COLO668 (cell line): ENCODE measurements around the gene ZIC4.

Experiments used
- DNase-seq: peaks from one replicate; lab custom pipeline; 2025; ENCODE audit not compliant: unreplicated experiment; lab: John Stamatoyannopoulos, UW

ZIC4 gene

DNA sequence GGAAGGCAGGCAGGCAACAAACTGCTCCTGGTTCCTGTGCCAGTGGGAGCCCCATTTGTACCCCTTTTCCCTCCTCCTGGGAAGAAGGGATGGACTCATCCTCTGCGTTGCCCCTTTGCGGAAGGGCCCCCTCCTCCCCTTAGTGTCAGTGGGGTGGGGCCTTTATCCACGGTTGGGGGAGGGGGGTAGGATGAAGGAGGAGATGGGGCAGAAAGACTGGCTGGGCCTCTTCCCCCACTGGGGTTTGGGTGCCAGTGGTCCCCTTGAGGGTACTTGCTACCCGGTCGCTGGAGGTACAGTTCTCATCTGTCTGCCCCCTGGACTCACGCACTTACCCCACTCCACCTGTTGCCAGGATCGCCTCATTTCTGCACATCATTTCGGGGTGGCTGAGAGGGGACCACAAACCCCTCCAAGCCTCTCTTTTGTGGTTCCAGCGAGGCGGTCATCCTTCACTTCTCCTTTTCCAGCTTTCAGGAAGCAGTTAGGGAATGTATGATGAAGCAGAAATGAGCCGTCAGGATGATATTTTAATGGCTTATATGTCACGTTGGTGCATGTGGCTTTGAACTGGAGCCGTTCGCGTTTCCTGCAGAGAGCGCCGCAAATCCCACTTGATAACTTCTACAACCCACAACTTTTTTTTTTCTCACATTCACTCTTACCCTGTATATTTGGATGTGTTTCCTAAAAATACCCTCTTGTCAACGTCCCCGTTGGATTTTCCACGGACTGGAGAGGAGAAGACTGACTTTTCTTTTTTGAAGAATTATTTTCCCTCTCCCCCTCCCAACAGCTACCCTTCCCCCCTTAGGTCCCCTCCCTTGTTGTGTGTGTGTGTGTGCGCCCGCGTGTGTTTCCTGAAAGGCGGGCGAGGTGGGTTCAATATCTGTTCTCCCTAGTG is at the start of gene ZIC4:
Gene ZIC4 (minus strand): TSS at position 516 of the 904 bp plus-strand sequence. CDS start 3,746 bp downstream, outside the sequence.
- DNase-seq: no peak

DNA sequence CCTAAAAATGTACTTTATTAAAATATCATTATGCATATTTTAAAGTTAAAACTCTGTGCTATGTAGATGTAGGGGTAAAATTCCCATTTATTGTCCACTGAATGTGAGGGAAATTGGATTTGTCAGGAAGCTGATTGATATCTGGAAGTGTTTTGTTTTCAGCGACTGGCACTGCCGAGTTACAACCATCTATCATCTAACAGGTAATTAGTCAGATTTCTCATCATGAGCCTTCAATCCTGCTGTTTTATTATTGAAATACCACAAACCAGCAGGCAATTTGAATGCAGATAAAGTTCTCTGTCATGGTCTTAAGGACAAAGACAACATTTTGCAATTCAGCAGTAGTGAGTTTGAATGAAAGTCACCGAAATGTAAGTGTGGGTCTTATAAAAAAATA is 43.3 kb upstream of the ZIC4 start:
- no peak for DNase-seq

DNA sequence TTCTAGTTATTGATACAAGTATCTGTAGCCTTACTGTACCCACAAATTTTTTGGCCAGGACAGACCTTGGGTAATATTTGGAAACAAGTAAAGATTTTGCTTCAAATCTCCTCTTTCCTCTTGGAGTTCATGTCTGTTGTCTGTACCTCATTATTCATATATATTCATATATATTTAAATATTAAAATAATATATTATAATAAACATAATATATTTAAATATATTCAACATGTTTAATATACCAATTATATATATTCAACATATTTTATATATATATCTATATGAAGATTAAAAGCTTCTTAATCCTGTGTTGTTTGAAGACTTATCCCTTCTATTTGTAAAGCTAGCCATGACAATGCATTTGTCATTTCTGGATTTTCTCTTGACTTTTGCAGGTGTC is 40.9 kb upstream of the ZIC4 start:
- no peak for DNase-seq

DNA sequence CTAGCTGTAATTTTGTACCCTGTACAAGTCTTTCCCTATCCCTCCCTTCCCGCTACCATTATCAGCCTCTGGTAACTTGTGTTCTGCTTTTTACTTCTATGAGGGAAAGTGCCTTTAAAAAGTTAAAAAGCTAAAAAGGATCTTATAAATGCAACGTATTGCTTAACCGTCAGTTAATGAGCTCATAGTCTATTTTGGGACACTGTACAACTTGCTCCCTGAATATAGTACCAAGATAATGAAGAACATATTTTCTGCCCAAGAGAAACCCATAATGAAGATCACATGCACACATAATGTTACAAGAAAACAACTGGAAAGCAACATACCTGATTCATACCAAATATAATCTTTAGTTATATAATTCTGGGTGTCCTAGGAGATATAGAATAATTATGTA is 25.4 kb upstream of the ZIC4 start:
- DNase-seq: no peak

DNA sequence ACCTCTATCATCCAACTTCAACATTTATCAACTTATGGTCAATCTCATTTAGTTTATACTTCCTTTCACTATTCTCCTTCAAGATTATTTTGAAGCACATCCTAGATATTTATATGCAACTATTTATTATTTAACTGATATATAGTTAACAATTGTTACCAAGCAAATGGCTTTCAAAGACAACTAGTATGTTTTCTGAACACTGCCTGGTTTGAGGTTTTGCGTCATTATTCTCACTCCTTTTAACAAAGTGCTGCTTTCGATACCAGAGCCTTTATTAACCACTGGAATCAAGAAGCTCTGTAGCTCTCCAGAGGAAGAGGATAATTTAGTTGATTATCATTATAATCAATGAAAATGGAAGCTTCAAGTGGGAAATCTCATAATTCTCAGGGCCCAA is 22.4 kb upstream of the ZIC4 start:
- no peak for DNase-seq

DNA sequence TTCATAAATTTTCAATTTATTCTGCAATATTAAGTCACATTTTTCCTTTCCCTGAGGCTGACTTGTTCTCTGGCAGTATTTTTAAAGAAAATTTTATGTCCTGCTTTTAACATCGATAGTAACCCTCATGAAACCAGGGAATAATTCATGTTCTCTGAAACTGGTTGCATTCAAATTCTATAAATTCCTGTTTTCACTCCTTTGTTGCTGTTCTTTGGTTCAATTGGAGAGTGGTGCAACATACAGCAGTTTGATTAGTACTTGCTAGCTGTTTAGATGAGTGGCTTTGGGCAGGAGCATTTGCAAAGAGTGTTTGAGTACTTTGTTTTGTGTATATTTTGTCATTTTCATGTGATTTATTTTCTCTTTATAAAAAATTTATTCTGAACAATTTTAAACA is 22.0 kb upstream of the ZIC4 start:
- no peak for DNase-seq

DNA sequence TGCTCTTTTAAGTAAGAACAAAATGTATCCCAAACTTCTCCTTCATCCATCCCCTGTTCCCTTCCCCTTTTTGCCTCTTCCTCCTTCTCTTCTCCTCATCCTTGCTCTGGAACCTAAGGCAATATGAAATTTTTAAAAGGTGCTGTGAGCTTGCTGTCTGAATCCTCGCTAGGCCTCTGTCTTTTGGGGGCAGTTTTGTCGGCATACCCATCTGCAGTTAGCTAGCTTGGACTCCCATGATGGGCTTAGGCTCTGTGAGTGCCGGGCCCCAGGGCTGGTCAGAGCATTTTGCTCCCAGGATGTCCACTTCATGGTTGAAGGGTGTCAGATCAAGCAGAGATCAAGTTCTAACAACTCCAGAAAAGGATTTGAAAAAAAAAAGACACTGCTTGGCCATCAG is 21.4 kb upstream of the ZIC4 start:
- no peak for DNase-seq

DNA sequence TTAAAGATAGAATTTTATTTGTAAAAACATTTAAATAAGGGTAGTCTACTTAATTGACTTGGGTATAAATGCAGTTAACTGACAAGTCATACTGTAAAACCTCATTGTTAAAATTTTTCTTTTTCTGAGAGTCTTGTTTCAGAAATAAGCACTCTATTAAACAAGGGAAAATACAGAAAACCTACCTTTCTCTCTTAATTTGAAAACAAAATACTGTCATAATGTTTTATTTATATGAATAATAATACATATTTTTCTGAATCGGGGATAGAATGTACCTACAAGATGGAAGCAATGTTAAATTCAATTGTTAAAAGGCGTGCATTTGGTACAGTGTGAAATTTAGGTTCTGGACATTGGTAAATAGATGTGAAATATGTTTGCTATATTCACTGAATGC is 20.6 kb upstream of the ZIC4 start:
- DNase-seq: no peak

DNA sequence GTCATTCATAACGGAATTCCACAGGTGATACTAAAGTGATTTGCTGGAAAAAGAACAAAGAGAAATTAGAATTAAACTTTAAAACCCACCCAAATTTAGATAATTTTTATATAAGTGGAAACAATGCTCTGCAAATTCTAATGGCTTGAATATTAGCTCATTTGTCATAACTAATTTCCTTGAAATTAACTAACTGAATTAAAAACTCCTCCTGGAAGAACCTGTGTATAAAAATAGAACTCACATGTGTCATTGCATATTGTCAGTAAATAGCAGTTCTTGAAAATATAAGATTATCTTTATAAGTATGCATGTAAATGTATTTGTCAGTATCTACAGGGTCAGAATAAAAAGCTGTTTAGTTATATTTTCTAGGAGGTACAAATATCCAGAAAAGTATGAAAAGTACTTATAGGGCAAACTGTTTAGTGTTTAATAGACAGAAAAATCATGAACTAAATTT is 19.1 kb upstream of the ZIC4 start:
- DNase-seq: no peak

DNA sequence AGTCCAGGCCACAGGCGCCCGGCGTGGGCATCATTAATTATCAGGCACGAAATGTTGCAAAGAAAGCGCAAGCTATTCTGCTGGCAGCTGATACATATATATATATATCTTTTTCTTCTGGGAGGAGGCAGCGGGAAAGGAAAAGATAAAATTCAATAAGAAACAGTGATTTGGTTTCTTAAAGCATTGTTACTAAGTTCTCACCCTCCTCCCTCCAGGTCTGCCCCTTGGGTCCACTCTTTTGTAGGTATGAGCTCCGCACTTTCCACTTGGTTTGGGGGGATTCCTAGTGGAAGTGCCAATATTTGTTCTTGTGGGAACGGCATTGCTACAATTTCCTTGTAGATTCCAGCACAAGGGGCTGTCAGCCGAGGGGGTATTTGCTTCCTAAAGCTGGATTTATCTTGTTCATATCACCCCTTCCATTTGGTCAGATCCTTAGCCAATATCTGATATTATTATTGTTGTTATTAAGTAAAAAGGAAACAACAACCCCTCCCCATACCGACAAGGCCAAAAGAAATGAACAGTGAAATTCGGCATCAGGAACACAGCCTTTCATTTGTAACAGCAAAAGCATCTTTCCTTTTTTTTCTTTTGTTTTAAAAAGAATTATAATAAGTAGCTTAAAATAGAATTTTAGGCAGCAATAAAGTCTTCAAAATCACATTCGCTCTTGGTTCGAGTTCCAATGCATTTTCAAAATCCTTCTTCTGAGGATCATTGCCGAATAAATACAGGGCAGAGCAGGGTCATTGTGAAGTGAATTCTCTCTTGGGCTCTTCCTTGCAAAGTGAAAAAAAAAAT is 18.4 kb upstream of the ZIC4 start:
- DNase-seq: no peak

DNA sequence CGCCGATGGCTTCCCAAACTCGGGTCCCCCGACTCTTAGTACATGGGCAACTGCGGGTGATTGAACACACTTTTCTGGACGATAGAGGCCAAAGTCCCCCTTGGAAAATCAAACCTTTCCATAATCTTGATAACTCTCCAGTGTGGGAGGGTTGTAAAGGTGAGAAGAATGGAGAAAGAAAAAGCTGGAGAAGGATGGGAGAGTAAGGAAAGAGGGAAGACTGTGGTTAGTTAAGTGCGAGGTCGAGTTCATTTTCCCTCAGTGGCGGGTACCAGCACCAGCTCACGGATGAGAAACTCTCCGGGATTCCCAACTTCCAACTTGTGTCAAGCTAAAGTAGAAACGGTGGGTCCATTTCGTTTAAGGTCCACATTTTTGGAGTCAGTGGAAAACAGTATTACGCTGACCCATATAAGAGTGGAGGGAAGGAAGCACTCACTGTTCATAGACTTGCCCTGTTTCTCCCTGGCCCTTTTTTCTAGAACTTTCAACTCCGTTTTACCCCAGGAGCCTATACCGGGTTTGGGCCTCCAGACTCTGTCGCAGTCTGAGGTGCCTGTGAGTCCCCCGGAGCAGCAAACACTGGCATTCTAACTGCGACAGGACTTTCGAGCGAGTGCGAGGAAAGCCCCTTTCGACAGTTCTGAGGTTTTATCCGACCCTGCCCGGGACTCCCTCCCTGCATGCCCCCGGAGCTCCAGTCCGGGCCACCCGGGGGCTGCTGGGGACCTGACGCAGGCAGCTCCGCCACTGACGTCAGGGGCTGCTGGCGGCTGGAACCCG is 17.6 kb upstream of the ZIC4 start:
- no peak for DNase-seq

DNA sequence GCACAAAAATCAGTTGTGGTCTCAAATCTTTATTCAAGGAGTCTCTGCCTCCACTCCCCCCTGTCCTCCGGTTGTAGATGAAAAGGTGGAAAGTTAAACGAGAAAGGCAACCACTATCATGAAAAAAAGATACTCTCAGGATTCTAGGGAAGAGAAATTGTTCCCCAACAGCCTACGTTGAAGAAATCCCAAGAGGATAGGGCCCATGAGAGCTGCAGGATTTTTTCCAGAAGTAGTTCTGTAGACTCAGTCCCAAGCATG is 17.1 kb upstream of the ZIC4 start:
- no peak for DNase-seq

DNA sequence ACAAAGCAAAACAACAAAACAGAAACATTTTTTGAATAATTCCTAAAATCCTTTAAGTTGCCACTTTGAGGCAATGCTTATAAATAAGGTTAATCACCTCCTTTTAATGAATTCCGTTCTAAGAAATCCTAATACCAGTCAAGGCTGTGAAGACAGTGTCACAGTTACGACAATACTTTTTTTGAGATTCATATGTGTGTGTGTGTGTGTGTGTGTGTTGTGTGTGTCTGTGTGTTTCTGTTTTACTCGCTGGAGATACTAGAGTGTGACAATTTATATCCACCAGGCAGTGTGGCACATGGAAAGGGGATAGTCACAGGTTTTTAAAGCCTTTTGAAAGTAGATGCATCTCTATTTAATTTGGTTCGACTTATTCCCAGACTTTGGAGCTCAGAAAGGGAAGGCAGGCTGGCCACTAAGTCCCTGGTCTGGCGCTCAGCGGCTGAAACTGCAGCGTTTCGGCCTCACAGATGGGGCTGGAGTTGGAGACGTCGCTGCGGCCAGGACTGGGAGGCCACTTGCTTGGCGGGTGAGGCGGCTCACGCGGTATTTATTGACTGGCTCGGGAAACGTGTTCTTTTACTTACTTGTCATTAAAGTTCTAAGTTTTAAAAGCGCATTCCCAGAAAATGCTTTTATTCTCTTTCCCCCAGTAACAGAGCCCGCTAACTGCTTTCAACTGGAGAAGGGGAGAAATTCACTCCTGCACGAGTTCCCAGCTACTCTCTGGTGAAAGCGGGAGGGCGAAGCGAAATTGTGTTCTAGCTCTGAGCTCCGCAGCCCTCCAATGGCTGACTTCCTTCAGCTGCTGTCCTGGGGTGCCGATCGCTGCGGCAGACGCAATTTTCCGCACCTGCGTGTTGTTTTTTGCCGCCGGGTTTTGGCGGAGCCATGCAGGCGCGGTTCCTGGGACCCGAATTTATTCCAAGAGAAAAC is 16.5 kb upstream of the ZIC4 start:
- no peak for DNase-seq

DNA sequence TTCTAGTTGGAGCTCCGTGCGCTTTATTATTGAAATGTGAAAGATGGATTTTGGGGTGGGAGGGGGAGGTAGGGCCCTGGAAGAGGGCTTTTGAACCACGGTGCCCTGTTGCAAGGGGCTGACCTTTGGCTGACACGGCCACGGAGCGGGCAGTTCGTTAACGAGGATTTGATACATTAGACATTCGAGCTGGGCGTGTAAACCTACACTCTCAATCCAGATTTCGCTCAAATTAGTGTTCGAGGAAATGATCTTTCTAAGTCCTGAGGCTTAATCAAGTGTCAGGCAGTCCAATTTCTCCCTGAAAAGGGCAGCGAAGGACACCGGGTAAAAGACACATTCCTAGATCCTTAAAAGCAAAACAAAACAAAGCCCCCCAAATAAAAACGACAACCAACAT is 15.9 kb upstream of the ZIC4 start:
- DNase-seq: no peak

DNA sequence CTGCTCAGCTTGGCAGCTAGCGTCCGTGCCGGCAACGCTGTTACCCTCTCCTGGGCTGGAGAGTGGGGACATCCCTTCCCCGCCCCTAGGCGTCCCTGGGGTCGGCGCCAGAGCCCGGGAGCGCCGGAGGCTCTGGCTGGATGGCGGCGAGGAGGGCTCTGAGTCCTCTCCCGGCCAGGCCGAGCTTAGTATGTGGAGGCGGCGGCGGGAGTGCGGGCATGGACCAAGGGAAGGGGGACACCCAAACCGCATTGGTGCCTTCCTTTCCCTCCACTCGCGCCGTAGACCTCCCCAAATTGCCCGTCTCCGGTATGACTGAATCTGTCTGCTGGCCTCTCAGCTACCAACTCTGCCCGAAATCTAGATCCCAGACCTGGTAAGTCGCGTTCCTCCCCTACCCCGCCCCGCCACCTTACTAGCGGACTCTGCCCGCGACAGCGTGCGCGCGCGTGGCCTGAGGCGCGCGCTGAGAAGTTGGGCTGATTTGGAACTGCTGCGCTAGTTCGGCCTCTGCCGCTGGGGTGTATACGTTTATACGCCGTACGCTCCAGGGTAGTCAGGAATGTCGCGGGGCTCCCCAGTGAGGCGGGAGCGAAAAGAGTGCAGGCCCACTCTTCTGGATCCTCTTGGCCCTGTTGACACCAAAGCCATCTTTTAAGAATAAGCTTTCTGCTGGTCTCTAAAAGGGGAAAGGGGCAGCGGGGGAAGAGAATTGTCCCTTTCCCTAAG is 15.0 kb upstream of the ZIC4 start:
- no peak for DNase-seq

DNA sequence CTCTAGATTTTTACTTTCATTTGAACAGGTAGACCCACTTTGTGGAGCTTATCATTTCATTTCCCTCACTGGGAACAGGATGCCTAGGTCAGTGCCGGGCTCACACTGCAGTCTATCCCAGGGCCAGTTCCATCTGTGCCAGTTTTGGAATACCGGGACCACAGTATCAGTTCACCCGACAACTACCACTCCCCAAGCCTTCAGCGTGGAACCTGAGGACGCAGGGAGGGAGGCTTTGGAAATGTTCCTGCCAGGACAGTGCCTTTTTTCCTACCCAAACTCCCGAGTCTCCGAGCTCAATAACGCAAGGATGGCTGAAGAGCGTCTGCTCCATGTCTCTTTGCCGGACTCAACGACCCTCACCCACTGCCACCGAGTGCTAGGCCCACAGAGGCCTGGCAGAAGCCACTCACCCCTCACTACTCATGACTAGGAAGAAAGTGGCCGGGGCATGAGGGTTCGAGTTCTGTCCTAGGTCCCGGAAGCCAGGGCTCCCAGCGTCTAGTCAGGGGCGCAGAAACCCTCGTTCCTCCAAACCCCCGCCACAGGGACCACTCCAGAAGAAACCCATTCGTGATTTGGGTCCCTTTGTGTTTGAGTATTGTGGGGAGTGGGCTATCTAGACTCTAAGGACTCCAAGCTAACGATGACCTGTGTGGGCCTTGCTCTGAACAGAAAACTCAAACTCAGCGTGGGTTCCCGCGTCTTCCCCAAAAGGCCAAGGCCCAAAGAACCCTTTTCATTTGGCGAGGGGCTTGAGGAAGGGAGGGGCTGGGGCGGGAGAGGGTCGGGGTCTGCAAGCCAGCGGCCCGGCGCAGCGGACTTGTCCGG is 14.2 kb upstream of the ZIC4 start:
- DNase-seq: no peak

DNA sequence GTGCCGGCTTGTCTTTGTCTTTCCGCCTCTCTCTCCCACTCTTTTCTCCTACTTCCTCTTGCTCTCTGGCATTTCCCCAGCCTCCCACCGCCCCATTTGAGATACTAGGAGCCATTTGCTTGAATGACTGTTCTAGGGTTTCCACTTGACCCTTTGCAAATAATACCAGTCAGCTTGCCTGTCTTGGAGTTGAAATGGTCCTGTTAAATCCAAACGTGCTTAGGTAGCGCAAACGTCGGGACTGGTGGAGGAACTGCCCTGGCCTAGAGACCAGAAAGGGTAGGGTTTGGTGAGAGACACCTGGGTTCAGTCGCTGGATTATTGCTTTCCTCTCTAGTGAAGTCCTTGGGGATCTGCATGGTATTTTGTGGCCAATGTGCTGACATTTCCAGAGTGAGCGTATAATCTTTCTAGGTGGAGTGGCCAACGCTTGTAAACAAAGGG is 13.5 kb upstream of the ZIC4 start:
- DNase-seq: no peak

DNA sequence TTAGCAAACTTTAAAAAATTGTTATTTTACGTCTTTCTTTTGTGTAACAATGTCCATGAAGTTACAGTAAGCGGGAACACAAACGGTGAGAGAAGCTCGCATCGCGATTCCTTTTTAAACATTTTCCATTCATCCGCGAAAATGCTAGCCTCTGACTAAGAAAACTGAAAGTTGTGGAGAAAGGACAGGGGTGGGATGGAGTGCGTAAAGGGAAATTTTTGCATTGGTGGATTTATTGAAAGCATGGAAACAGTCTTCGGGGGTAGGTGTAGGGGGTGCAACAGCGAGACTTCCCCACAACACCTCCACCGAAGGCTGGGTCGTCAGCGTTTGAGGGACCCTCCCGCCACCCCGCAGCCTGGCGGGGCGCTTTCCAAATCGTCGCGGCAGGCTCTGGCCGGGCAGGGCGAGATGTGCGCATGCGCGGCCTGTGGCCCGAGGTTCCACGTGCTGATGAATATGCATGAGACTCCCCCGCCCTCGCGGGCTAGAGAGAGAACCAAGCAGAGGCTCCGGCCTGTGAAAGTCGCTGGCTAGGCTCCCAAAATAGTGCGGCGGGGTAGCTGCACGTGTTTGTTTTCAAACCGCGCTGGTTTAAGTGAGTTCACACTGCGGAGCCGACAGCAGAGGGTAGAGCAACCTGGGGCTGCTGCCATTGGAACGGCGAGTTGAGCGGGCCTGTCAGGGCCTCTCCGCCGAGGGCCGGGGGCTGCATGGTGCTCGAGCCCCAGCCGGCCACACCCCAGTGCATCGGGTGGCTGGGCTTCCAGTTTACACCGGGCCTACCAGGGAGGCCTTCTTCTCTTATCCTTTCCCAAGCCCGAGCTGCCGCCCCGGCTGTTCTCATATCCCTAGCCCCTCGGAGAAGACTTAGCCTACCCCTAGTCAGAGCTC is 12.7 kb upstream of the ZIC4 start:
- no peak for DNase-seq
